ENCODE results near the gene DLX1. TPM values are rescaled to one million over a fixed set of nuclear protein-coding genes. Genes with fewer than 3 reads are reported as not detected.

The DLX1 gene
- total and polyA plus RNA-seq, 9 of the 15 experiments (the other 6 are each of a cell fraction or from before 2014, with no cell fraction given) = 1.9 to 26.2 (median 9.6) TPM

GRCh38 chr2:172094294-172095145 lies 9.2 kb downstream of the DLX1 start:
- Histone ChIP-seq H4K20me1 (replicated peaks; ENCODE audit: control insufficient read depth, insufficient read depth, low read length) (no peaks in the 10 kb centered on the region), H3K4me1 (replicated peaks in 1 of 2; ENCODE audit: control insufficient read depth in 2 of 2, insufficient read depth in 2 of 2, low read length in 2 of 2) (peaks cover 19 to 35% of the 10 kb centered on the region in 2 experiments), H3K9ac (ENCODE audit: insufficient read depth in 1 of 2, low read depth in 2 of 2, low read length in 2 of 2) (no peak overlapping the region), H3K4me3 (no peak overlapping the region), H3K79me2 (ENCODE audit: control insufficient read depth, insufficient read depth, low read length) (no peaks in the 10 kb centered on the region), H3K27ac (ENCODE audit: extremely low read depth, low read depth, low read length) (no peak overlapping the region), H3K9me3 (replicated peaks; ENCODE audit: control insufficient read depth, insufficient read depth, low read depth, low read length) (no peaks in the 10 kb centered on the region), H3K9me1 (ENCODE audit: control insufficient read depth, insufficient read depth, low read length) (no peaks in the 10 kb centered on the region), H3K36me3 (ENCODE audit: control insufficient read depth, insufficient read depth, low read length) (no peaks in the 10 kb centered on the region), H2AFZ (ENCODE audit: low read depth, low read length) (no peak overlapping the region), H3K4me2 (ENCODE audit: insufficient read depth, low read length) (no peak overlapping the region), H3K27me3 (ENCODE audit: control insufficient read depth in 2 of 2, insufficient read depth in 2 of 2, low read length in 2 of 2) (no peaks in the 10 kb centered on the region; a peak in 1 of 5 replicates)
- ChIA-PET CTCF (ENCODE audit: low intra/inter-chr PET ratio) (no interaction called here), POLR2A (no interaction called here)
- DNase-seq (ENCODE audit: extremely low read depth in 1 of 4, low spot score in 3 of 4) (no peak), FAIRE-seq (no peak), ATAC-seq (no peak)
- BruUV-seq (replicated peaks) = no TSS peak
- TF ChIP-seq FOXK2 (conservative IDR thresholded peaks at IDR 0.05 in 1 of 2, IDR thresholded peaks at IDR 0.05 in 1 of 2; ENCODE audit: low read depth in 2 of 2) = no peak
- peak; percentile 76 for TF ChIP-seq ZBTB33 (CRISPR knock-in tag; IDR thresholded peaks at IDR 0.05)
- intact Hi-C loops (cut with micrococcal nuclease) = no loop called here
- WGBS (ENCODE audit: insufficient coverage, low coverage, missing lambda C conversion rate) = 87% methylated on average over 28 of the region's 66 CpGs
- in situ Hi-C loops (cut with MboI) = no loop called here

Measured in K562 (cell line).